Loucy (cell line): ENCODE results near the gene HOXD12.

ENCODE experiments used
- CTCF ChIP-seq: fragments of 200-600 bp; sonication (generic); conservative IDR thresholded peaks from 2 replicates; pipeline ENCODE4 v1.5.1; 2014; ENCODE audit warnings: mild to moderate bottlenecking, antibody characterized with exemption, low read length
- EZH2phosphoT487 ChIP-seq: fragments of 200-600 bp; IDR thresholded peaks from 2 replicates; pipeline ENCODE4 v1.6.1; 2018; ENCODE audit warnings: antibody characterized with exemption, mild to moderate bottlenecking, moderate library complexity, borderline replicate concordance

DNA sequence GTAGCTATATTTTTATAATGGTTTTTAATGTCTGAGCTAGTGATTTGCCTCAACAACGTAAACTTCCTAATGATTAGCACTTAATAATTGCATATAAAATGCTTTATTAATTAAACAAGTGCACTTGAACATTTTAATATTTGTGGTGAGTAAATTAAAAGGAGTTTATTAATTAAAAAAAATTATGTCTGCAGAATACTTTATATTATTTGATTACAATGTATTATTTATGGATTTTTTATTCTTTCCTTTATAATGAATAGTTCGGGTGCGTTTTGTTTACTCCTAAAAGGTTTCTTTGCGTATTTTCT is 32.2 kb downstream of the HOXD12 start:
- no peak for TF ChIP-seq CTCF
- no peak for TF ChIP-seq EZH2phosphoT487
